GM20431 (cell line): ENCODE results near the gene USP8.
"Not testable (repeated sequence)": the region's sequence is repeated elsewhere in the genome, so short reads cannot be mapped to it uniquely, and the experiment has no call there.

ENCODE experiments used
- in situ Hi-C: fragments of 300-500 bp; cut with MseI, MboI; formaldehyde crosslinking; loops from one replicate; pipeline ENCODE4 v1.15.0; 2020; ENCODE audit warnings: low sequenced_read_pairs; ENCODE audit not compliant: unreplicated experiment

Gene USP8

GRCh38 chr15:50435772-50436171 lies 11.6 kb downstream of the USP8 start:
- in situ Hi-C loops = no loop called here

DNA sequence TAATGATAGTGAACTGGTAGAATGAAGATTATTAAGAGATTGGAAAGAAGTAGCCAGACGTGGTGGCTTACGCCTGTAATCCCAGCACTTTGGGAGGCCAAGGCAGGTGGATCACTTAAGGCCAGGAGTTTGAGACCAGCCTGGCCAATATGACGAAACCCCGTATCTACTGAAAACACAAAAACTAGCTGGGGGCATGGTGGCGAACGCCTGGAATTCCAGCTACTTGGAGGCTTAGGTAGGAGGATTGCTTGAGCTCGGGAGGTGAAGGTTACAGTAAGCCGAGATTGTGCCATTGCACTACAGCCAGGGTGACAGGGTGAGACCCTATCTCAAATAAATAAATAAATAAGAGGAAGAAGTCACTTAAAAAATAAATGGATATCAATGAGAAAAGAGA lies 14.0 kb downstream of the USP8 start:
- in situ Hi-C loops = no loop called here

DNA sequence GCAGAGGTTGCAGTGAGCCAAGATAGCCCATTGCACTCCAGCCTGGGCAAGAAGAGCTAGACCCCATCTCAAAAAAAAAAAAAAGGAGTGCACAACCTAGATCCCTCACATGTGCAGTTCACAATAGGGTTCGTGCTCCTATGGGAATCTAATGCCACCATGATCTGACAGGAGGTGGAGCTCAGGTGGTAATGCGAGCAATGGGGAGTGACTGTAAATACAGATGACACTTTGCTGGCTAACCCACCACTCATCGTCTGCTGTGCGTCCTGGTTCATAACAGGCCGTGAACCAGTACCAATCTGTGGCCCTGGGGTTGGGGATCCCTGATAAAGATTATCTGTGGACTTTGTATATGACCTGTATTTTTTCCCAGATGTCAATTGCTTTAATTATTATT lies 16.7 kb downstream of the USP8 start:
- in situ Hi-C loops = no loop called here

DNA sequence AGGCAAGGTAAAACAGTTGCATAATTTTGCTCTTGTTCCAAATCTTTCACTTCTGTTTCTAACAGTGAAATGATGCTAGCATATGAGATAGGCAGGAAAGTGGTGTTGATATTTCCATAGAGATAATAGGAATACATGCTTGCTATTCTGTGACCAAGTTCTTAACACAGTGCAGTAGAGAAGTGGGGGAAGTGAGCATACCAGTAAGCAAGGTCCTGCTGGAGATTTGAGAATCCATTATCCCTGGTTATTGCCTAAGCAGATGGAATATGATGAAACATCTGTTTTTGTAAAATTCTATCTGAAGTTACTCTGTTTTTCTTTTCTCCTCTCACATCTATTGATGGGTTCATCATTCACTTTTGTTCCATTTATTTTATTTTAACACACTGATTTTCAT lies 28.7 kb downstream of the USP8 start:
- in situ Hi-C loops = no loop called here

DNA sequence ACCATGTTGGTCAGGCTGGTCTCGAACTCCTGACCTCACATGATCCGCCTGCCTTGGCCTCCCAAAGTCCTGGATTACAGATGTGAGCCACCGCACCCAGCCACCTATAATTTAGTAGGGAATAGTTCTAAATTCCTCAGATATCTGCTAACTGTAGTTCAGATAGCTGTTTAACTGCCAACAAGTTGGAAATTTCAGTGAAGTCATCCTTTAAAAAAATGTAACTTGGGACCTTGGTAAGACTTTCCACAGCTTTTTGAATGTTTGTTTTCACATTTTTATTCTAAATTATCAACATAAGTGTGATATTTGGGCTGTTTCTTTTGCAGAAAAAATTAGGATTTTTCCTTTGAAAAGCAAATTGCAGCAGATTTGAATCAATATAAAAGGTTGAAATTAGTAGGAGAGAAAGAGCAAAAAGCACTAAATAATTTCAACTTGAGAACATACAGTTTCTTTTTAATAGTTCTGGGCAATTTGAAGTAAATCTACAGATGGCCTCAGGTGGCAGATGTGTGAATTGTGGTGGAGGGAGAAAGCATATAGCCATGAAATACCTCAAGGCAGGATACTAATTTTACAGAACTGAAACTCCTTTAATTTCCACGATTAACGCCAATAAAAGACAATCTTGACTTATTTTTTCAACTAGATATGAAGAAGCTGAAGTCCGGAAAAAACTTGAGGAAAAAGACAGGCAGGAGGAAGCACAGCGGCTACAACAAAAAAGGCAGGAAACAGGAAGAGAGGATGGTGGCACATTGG lies 34.3 kb downstream of the USP8 start:
- in situ Hi-C loops = no loop called here

- in situ Hi-C loops = no loop called here
These were observed 39.5 kb downstream of the USP8 start for GRCh38 chr15:50463423-50464358.

- in situ Hi-C loops = no loop called here
These were observed 46.9 kb downstream of the USP8 start for GRCh38 chr15:50471072-50471471.

GRCh38 chr15:50476143-50476542 lies 51.9 kb downstream of the USP8 start:
- in situ Hi-C loops = no loop called here

- in situ Hi-C loops = no loop called here
These were observed 60.6 kb downstream of the USP8 start for GRCh38 chr15:50484781-50485180.

DNA sequence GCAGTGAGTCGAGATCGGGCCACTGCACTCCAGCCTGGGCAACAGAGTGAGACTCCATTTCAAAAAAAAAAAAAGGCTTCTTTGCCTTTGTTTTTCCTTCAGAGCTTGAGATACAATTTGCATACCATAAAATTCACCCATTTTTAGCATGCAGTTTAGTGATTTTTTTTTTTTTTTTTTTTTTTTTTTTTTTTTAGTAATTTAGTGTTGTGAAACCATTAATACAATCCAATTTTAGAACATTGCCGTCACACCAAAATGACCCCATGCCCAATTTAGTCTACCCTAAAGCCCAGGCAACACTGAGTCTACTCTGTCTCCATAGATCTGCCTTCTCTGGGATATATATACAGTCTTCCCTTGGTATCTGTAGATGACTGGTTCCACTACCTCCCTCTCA lies 61.2 kb downstream of the USP8 start:
- in situ Hi-C loops = no loop called here

- in situ Hi-C loops = no loop called here
These were observed 63.1 kb downstream of the USP8 start for GRCh38 chr15:50487287-50487686.

GRCh38 chr15:50493625-50494024 lies 69.4 kb downstream of the USP8 start:
- in situ Hi-C loops = no loop called here

DNA sequence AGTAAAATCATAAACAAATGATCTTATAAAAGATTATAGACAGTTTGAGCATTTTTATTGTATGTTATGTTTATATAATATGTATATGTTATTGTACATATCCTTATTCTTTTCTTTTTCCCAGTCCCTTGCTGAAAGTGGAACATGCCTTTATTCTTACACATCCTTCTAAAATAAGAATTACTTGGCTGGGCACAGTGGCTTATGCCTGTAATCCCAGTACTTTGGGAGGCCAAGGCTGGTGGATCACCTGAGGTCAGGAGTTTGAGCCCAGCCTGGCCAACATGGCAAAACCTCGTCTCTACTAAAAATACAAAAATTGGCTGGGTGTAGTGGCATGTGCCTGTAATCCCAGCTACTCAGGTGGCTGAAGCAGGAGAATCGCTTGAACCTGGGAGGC lies 70.3 kb downstream of the USP8 start:
- in situ Hi-C loops = not testable (repeated sequence)

DNA sequence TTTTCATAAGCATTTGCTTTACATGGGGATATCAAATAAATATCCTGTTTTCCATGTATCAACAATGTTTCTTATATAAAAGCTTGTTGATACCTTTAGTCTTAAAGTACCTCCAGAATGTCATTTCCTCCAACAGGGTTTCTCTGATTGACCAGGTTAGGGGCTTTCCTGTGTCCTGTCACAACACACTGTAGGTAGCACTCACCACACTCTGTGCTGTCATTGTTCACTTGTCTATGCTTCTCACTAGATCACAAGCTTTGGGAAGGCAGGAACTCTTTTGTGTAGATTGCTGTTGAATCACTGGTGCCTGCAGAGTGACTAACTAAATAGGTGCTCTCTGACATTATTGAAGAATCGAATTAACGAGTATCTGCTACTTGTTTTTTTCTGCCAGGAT lies 72.5 kb downstream of the USP8 start:
- in situ Hi-C loops = no loop called here

DNA sequence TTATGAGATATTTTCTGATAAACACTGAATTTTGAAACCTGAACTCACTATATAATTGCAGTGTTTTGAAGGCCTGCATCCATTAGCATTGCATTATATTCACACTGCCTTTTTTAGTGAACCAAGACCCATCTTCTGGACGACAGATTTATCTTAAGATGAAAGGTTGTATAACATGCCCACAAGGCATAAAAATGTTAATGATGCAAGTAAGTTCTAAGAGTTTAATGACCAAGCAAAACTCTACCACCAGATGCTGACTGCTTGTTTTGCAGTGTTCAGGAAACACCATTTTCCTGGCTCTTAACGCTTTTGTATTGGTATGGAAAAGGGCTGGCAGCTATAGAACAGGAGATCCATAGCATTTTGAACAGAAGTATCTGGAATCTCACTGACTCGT lies 76.1 kb downstream of the USP8 start:
- in situ Hi-C loops = no loop called here

DNA sequence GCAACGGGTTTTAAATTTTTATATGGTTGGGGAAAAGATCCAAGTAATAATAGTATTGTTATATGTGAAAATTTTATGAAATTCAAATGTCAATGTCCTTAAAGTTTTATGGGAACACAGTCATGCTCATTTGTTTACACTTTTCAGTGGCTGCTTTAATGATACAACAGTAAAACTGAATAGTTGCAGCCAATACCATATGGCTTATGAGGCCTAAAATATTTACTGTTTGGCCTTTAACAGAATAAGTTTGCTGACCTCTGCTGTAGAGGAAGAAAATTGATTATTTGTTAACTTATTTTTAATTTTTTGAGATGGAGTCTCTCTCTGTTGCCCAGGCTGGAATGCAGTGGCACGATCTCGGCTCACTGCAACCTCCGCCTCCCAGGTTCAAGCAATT lies 77.6 kb downstream of the USP8 start:
- in situ Hi-C loops = no loop called here

DNA sequence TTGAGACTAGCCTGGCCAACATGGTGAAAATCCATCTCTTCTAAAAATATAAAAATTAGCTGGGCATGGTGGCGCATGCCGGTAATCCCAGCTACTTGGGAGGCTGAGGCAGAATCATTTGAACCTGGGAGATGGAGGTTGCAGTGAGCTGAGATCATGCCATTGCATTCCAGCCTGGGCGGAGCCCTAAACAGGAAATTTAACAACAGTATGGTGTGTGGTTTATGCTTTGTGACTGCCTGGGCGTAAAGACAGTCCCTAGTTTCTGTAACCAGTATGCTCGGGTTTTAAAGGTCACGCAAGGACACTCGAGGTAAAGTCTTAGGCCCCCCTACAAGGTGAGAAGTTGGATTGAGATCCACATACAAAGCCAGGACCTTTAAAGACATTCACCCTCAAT lies 78.9 kb downstream of the USP8 start:
- in situ Hi-C loops = no loop called here

DNA sequence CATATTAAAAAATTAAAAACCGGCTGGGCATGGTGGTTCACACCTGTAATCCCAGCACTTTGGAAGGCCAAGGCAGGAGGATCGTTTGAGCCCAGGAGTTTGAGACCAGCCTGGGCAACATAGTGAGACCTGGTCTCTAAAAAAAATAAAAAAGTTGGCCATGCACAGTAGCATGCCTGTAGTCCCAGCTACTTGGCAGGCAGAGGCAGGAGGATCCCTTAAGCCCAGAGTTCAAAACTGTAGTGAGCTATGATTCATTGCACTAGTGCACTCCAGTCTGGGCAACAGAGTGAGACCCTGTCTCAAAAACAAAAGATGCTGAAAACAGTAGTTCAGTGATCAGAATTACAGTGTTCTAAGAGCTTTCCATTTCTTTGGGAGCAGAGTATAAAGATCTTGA lies 81.5 kb downstream of the USP8 start:
- in situ Hi-C loops = not testable (repeated sequence)

GRCh38 chr15:50506121-50506520 lies 81.9 kb downstream of the USP8 start:
- in situ Hi-C loops = no loop called here

GRCh38 chr15:50513001-50513400 lies 88.8 kb downstream of the USP8 start:
- in situ Hi-C loops = no loop called here

- in situ Hi-C loops = no loop called here
These were observed 95.7 kb downstream of the USP8 start for GRCh38 chr15:50519740-50520425.
